ENCODE results near the gene CHCHD10.

CHCHD10 gene

GRCh38 chr22:23793326-23793725 is 25.6 kb upstream of the CHCHD10 start:
- in situ Hi-C loops (cut with MboI; ENCODE audit: low sequenced_read_pairs, unreplicated experiment): no loop called here
- no peak for DNase-seq (ENCODE audit: low spot score)
- TF ChIP-seq, protein P1, sequence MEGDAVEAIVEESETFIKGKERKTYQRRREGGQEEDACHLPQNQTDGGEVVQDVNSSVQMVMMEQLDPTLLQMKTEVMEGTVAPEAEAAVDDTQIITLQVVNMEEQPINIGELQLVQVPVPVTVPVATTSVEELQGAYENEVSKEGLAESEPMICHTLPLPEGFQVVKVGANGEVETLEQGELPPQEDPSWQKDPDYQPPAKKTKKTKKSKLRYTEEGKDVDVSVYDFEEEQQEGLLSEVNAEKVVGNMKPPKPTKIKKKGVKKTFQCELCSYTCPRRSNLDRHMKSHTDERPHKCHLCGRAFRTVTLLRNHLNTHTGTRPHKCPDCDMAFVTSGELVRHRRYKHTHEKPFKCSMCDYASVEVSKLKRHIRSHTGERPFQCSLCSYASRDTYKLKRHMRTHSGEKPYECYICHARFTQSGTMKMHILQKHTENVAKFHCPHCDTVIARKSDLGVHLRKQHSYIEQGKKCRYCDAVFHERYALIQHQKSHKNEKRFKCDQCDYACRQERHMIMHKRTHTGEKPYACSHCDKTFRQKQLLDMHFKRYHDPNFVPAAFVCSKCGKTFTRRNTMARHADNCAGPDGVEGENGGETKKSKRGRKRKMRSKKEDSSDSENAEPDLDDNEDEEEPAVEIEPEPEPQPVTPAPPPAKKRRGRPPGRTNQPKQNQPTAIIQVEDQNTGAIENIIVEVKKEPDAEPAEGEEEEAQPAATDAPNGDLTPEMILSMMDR (IDR thresholded peaks at IDR 0.05; ENCODE audit: borderline replicate concordance, control extremely low read depth, extremely low read depth, insufficient read depth, missing control alignments): no peak

GRCh38 chr22:23791738-23792645 is 24.2 kb upstream of the CHCHD10 start:
- TF ChIP-seq, protein P1 (IDR thresholded peaks at IDR 0.05; ENCODE audit: borderline replicate concordance, control extremely low read depth, extremely low read depth, insufficient read depth, missing control alignments): no peak
- in situ Hi-C loops (cut with MboI; ENCODE audit: low sequenced_read_pairs, unreplicated experiment): no loop called here
- DNase-seq (ENCODE audit: low spot score): no peak

DNA sequence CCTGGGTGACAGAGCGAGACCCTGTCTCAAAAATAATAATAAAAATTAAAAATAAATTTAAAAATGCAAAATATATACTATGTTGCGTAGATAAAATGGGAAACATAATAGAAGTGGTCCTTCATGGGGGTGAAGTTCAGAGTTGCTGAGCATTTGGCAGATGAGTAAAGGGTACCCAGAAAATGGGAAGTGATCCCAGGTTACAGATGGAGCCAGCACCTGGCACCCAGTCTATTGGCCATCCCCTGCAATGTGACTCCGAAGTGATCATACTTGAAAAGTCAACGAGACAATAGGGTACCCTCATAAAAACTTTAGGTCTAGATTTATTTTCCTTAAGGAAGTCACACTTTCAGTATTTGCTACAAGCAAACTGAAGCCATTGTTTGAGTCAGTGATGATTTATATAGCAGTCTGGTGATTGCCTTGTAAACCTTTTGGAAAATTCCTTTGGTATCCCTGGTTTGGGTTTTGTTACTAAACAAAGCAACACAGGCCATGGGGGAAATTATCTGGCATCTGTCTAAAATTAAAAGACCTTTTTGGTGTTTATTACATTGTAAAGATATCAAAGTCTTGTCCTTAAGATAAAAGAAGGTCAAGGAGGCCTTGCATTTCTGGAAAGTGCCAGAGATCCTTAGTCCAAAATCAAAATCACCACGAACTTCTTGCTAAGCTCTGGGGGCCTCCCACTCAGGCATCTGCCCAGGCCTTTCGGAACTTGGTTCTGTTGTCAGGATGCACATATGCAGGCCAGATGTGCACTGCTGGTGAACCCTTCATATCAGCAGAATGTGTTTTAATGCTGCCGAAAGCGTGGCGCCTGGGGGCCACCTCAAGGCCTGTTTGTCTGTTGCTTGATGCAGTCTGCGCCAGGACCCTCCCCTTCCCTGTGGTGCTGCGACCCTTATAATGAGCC is 23.3 kb upstream of the CHCHD10 start:
- TF ChIP-seq, protein P1 (IDR thresholded peaks at IDR 0.05; ENCODE audit: borderline replicate concordance, control extremely low read depth, extremely low read depth, insufficient read depth, missing control alignments): no peak
- in situ Hi-C loops (cut with MboI; ENCODE audit: low sequenced_read_pairs, unreplicated experiment): no loop called here
- DNase-seq (ENCODE audit: low spot score): no peak

DNA sequence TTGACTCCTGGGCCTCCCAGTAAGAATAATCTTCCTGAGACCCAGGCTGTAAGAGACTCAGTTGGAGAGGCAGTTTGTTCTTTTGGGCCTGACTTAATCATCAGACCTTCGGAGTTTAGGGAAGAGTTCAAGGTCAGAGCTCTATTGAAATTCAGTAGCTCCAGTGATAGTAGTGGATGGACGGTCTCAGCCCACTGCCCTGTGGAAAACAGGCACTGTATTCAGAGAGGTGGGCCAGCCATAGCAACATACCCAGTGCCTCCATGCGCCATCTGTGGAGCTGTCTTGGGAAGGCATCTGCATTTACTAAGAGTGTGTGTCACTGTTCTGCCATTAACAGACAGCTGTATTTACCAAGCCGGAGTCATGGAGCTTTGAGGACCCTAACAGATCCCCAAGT is 21.9 kb upstream of the CHCHD10 start:
- no peak for DNase-seq (ENCODE audit: low spot score)
- TF ChIP-seq, protein P1 (IDR thresholded peaks at IDR 0.05; ENCODE audit: borderline replicate concordance, control extremely low read depth, extremely low read depth, insufficient read depth, missing control alignments): no peak
- in situ Hi-C loops (cut with MboI; ENCODE audit: low sequenced_read_pairs, unreplicated experiment): no loop called here

- no peak for DNase-seq (ENCODE audit: low spot score)
- in situ Hi-C loops (cut with MboI; ENCODE audit: low sequenced_read_pairs, unreplicated experiment): no loop called here
- TF ChIP-seq, protein P1 (IDR thresholded peaks at IDR 0.05; ENCODE audit: borderline replicate concordance, control extremely low read depth, extremely low read depth, insufficient read depth, missing control alignments): no peak
Measured at GRCh38 chr22:23789121-23789520, 21.3 kb upstream of the CHCHD10 start.

DNA sequence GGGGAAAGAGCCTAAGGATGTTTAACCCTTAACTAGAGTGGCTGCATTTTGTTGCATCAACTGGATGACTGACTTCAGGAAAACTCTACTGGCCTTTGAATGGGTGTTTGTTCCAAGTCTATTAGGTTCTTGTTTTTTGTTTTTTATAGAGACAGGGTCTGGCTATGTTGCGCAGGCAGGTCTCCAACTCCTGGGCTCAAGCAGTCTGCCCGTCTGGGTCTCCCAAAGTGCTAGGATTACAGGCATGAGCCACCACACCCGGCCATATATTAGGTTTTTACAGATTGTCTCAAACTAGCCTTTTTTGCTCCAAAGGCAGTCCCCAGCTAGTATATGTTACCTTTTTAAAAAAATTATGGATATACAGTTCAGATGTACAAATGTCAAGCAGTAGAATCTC is 20.1 kb upstream of the CHCHD10 start:
- DNase-seq (ENCODE audit: low spot score): no peak
- TF ChIP-seq, protein P1 (IDR thresholded peaks at IDR 0.05; ENCODE audit: borderline replicate concordance, control extremely low read depth, extremely low read depth, insufficient read depth, missing control alignments): no peak
- in situ Hi-C loops (cut with MboI; ENCODE audit: low sequenced_read_pairs, unreplicated experiment): no loop called here

Measured in GM13976 (cell line).